Mucosa of rectum (tissue), 2 donors: ENCODE measurements around the gene SLC38A3.
"Not testable (repeated sequence)": the region's sequence is repeated elsewhere in the genome, so short reads cannot be mapped to it uniquely, and the experiment has no call there.

Source experiments
- H3K27ac ChIP-seq, 2 donors: one replicate each; pipeline ENCODE4 v1.7.0; 2013; ENCODE audit warnings: inconsistent platforms in 2 of 2, low read depth in 2 of 2, low read length in 2 of 2
- H3K27me3 ChIP-seq, 2 donors: one replicate each; pipeline ENCODE4 v1.7.0; 2013; ENCODE audit warnings: low read length in 2 of 2; ENCODE audit not compliant: control insufficient read depth in 2 of 2, insufficient read depth in 2 of 2
- H3K36me3 ChIP-seq, 2 donors: one replicate each; pipeline ENCODE4 v1.7.0; 2013; ENCODE audit warnings: low read length in 2 of 2; ENCODE audit not compliant: control insufficient read depth in 2 of 2, insufficient read depth in 2 of 2
- H3K4me1 ChIP-seq, 2 donors: one replicate each; pipeline ENCODE4 v1.7.0; 2013; ENCODE audit warnings: low read length in 2 of 2, mild to moderate bottlenecking in 1 of 2; ENCODE audit not compliant: control insufficient read depth in 2 of 2, insufficient read depth in 2 of 2
- H3K4me3 ChIP-seq, 2 donors: one replicate each; pipeline ENCODE4 v1.7.0; 2013; ENCODE audit warnings: low read length in 2 of 2
- H3K9ac ChIP-seq, 2 donors: one replicate each; pipeline ENCODE4 v1.7.0; 2013; ENCODE audit warnings: low read length in 2 of 2, low read depth in 1 of 2, mild to moderate bottlenecking in 1 of 2
- H3K9me3 ChIP-seq, 2 donors: one replicate each; pipeline ENCODE4 v1.7.0; 2013; ENCODE audit warnings: low read length in 2 of 2; ENCODE audit not compliant: control insufficient read depth in 2 of 2
- donor health status: healthy.
- donor health status: Normal muscosa, but diverticular disease.

The SLC38A3 gene

GRCh38 chr3:50210510-50211367, 5.7 kb downstream of the SLC38A3 start:
- H3K9me3 ChIP-seq: no peaks in the 10 kb centered on the region
- no peaks in the 10 kb centered on the region for H3K36me3 ChIP-seq
- H3K9ac ChIP-seq: no peak overlapping the region
- peaks cover 1 to 3% of the 10 kb centered on the region in 2 donors for H3K4me1 ChIP-seq
- no peak overlapping the region for H3K4me3 ChIP-seq
- H3K27ac ChIP-seq: no peak overlapping the region
- H3K27me3 ChIP-seq: peaks cover 9% of the 10 kb centered on the region in 2 donors

- H3K9ac ChIP-seq, H3K27ac ChIP-seq, H3K4me1 ChIP-seq: not testable (repeated sequence)
Observed at GRCh38 chr3:50211368-50211717, 6.3 kb downstream of the SLC38A3 start.

GRCh38 chr3:50211930-50212329, 6.9 kb downstream of the SLC38A3 start:
- no peak overlapping the region for H3K4me3 ChIP-seq
- no peaks in the 10 kb centered on the region for H3K36me3 ChIP-seq
- peaks cover 0 to 2% of the 10 kb centered on the region in 2 donors for H3K4me1 ChIP-seq
- no peak overlapping the region for H3K27ac ChIP-seq
- H3K27me3 ChIP-seq: no peaks in the 10 kb centered on the region
- H3K9ac ChIP-seq: no peak overlapping the region
- no peaks in the 10 kb centered on the region for H3K9me3 ChIP-seq

More at GRCh38 chr3:50211368-50211717, 6.3 kb downstream of the SLC38A3 start:
- not testable (repeated sequence) for H3K4me3 ChIP-seq, H3K36me3 ChIP-seq, H3K27me3 ChIP-seq, H3K9me3 ChIP-seq

- no peak overlapping the region for H3K27ac ChIP-seq
- no peaks in the 10 kb centered on the region for H3K27me3 ChIP-seq
- H3K9me3 ChIP-seq: no peaks in the 10 kb centered on the region
- no peak overlapping the region for H3K4me3 ChIP-seq
- peaks cover 0 to 2% of the 10 kb centered on the region in 2 donors for H3K4me1 ChIP-seq
- no peaks in the 10 kb centered on the region for H3K36me3 ChIP-seq
- no peak overlapping the region for H3K9ac ChIP-seq
Observed at GRCh38 chr3:50212502-50212901, 7.4 kb downstream of the SLC38A3 start.

GRCh38 chr3:50212971-50213370, 7.9 kb downstream of the SLC38A3 start:
- Histone ChIP-seq H3K36me3 (no peaks in the 10 kb centered on the region), H3K9ac (no peak overlapping the region), H3K27me3 (no peaks in the 10 kb centered on the region), H3K9me3 (no peaks in the 10 kb centered on the region), H3K4me3 (no peak overlapping the region), H3K4me1 (peaks cover 0 to 2% of the 10 kb centered on the region in 2 donors), H3K27ac (no peak overlapping the region)

- Histone ChIP-seq H3K27ac (no peak overlapping the region), H3K36me3 (no peaks in the 10 kb centered on the region), H3K27me3 (no peaks in the 10 kb centered on the region), H3K4me1 (peaks cover 0 to 2% of the 10 kb centered on the region in 2 donors), H3K9me3 (no peaks in the 10 kb centered on the region), H3K9ac (no peak overlapping the region), H3K4me3 (no peak overlapping the region)
Observed at GRCh38 chr3:50213373-50213772, 8.3 kb downstream of the SLC38A3 start.

GRCh38 chr3:50214824-50215223, 9.8 kb downstream of the SLC38A3 start:
- Histone ChIP-seq H3K4me3 (no peak overlapping the region), H3K9me3 (no peaks in the 10 kb centered on the region), H3K36me3 (no peaks in the 10 kb centered on the region), H3K9ac (no peak overlapping the region), H3K4me1 (peaks cover 0 to 2% of the 10 kb centered on the region in 2 donors), H3K27ac (no peak overlapping the region), H3K27me3 (no peaks in the 10 kb centered on the region)

GRCh38 chr3:50215529-50215928, 10.5 kb downstream of the SLC38A3 start:
- H3K36me3 ChIP-seq: no peaks in the 10 kb centered on the region
- peaks cover 0 to 2% of the 10 kb centered on the region in 2 donors for H3K4me1 ChIP-seq
- no peak overlapping the region for H3K4me3 ChIP-seq
- H3K27ac ChIP-seq: no peak overlapping the region
- H3K9me3 ChIP-seq: no peaks in the 10 kb centered on the region
- no peak overlapping the region for H3K9ac ChIP-seq
- H3K27me3 ChIP-seq: no peaks in the 10 kb centered on the region

- Histone ChIP-seq H3K9me3 (no peaks in the 10 kb centered on the region), H3K36me3 (no peaks in the 10 kb centered on the region), H3K27ac (no peak overlapping the region), H3K4me3 (no peak overlapping the region), H3K27me3 (no peaks in the 10 kb centered on the region), H3K9ac (no peak overlapping the region), H3K4me1 (no peaks in the 10 kb centered on the region)
Observed at GRCh38 chr3:50217681-50218080, 12.6 kb downstream of the SLC38A3 start.

GRCh38 chr3:50218448-50218847, 13.4 kb downstream of the SLC38A3 start:
- Histone ChIP-seq H3K4me3 (no peak overlapping the region), H3K9ac (no peak overlapping the region)

More at GRCh38 chr3:50218448-50218847, 13.4 kb downstream of the SLC38A3 start:
- no peak overlapping the region for H3K27ac ChIP-seq
- no peaks in the 10 kb centered on the region for H3K4me1 ChIP-seq
- H3K27me3 ChIP-seq: no peaks in the 10 kb centered on the region
- no peaks in the 10 kb centered on the region for H3K36me3 ChIP-seq
- H3K9me3 ChIP-seq: no peaks in the 10 kb centered on the region
